ENCODE measurements around the gene PLEKHA6. TPM values are rescaled to one million over a fixed set of nuclear protein-coding genes. Genes with fewer than 3 reads are reported as not detected.
A peak's percentile ranks its signal among the peaks of the same experiment; 100 is the strongest.

PLEKHA6 gene
- total and polyA plus RNA-seq, 3 donors from 2014 or later, result 5.9 to 14.7 (median 10.0) TPM

GRCh38 chr1:204383163-204383904 lies 23.6 kb upstream of the PLEKHA6 start:
- intact Hi-C loops (cut with DNase I; ENCODE audit: low total_unique reads), result no loop called here
- Histone ChIP-seq H3K4me3 (no peak overlapping the region), H3K27ac (no peak overlapping the region), H3K4me1 (no peaks in the 10 kb centered on the region), H3K9me3 (no peaks in the 10 kb centered on the region), H3K27me3 (no peaks in the 10 kb centered on the region), H3K36me3 (ENCODE audit: low read depth, missing control alignments) (no peaks in the 10 kb centered on the region)
- TF ChIP-seq POLR2A (IDR thresholded peaks at IDR 0.05) (no peak), CTCF (IDR thresholded peaks at IDR 0.05) (no peak)
- DNase-seq, result no peak
- WGBS, 2 donors, result 74 to 78% methylated on average over 5 of the region's 5 CpGs

GRCh38 chr1:204382714-204383083 lies 23.0 kb upstream of the PLEKHA6 start:
- Histone ChIP-seq H3K36me3 (ENCODE audit: low read depth, missing control alignments) (no peaks in the 10 kb centered on the region), H3K4me1 (peaks cover 1% of the 10 kb centered on the region), H3K27me3 (no peaks in the 10 kb centered on the region), H3K27ac (no peak overlapping the region), H3K9me3 (no peaks in the 10 kb centered on the region), H3K4me3 (no peak overlapping the region)
- 44 to 48% methylated on average over 2 of the region's 2 CpGs for WGBS, 2 donors
- intact Hi-C loops (cut with DNase I; ENCODE audit: low total_unique reads), result no loop called here
- no peak for DNase-seq
- TF ChIP-seq CTCF (IDR thresholded peaks at IDR 0.05) (no peak), POLR2A (IDR thresholded peaks at IDR 0.05) (no peak)

- Histone ChIP-seq H3K4me3 (no peak overlapping the region), H3K27ac (no peak overlapping the region), H3K27me3 (no peaks in the 10 kb centered on the region), H3K9me3 (no peaks in the 10 kb centered on the region), H3K36me3 (ENCODE audit: low read depth, missing control alignments) (no peaks in the 10 kb centered on the region), H3K4me1 (peaks cover 5% of the 10 kb centered on the region)
- DNase-seq, result no peak
- 82 to 86% methylated on average over 8 of the region's 8 CpGs for WGBS, 2 donors
- no peak for TF ChIP-seq CTCF (IDR thresholded peaks at IDR 0.05)
- TF ChIP-seq POLR2A (IDR thresholded peaks at IDR 0.05), result no peak
- intact Hi-C loops (cut with DNase I; ENCODE audit: low total_unique reads), result no loop called here
Observed at GRCh38 chr1:204380293-204380831, 20.6 kb upstream of the PLEKHA6 start.

GRCh38 chr1:204377800-204378668 lies 18.3 kb upstream of the PLEKHA6 start:
- Histone ChIP-seq H3K4me3 (peak overlapping the region; percentile 2 to 46), H3K27me3 (no peaks in the 10 kb centered on the region), H3K9me3 (no peaks in the 10 kb centered on the region), H3K4me1 (peaks cover 5% of the 10 kb centered on the region), H3K36me3 (ENCODE audit: low read depth, missing control alignments) (no peaks in the 10 kb centered on the region), H3K27ac (no peak overlapping the region)
- TF ChIP-seq POLR2A (IDR thresholded peaks at IDR 0.05), result no peak
- TF ChIP-seq CTCF (IDR thresholded peaks at IDR 0.05), result no peak
- intact Hi-C loops (cut with DNase I; ENCODE audit: low total_unique reads), result no loop called here
- 2 to 6% methylated on average over 14 to 54 of the region's 55 CpGs for WGBS, 2 donors
- peak; percentile 26 for DNase-seq

Data from testis (tissue), 3 donors.